GM18499 (cell line): ENCODE measurements around the gene SUPT3H.
A peak's percentile ranks its signal among the peaks of the same experiment; 100 is the strongest.
"Not testable (repeated sequence)": the region's sequence is repeated elsewhere in the genome, so short reads cannot be mapped to it uniquely, and the experiment has no call there.

Source experiments
- ATAC-seq: cut with Tn5 transposase; IDR thresholded peaks from one replicate; pipeline ENCODE4 v1.9.1; 2021; ENCODE audit warnings: moderate number of reproducible peaks; ENCODE audit not compliant: insufficient read depth, unreplicated experiment

Gene SUPT3H

DNA sequence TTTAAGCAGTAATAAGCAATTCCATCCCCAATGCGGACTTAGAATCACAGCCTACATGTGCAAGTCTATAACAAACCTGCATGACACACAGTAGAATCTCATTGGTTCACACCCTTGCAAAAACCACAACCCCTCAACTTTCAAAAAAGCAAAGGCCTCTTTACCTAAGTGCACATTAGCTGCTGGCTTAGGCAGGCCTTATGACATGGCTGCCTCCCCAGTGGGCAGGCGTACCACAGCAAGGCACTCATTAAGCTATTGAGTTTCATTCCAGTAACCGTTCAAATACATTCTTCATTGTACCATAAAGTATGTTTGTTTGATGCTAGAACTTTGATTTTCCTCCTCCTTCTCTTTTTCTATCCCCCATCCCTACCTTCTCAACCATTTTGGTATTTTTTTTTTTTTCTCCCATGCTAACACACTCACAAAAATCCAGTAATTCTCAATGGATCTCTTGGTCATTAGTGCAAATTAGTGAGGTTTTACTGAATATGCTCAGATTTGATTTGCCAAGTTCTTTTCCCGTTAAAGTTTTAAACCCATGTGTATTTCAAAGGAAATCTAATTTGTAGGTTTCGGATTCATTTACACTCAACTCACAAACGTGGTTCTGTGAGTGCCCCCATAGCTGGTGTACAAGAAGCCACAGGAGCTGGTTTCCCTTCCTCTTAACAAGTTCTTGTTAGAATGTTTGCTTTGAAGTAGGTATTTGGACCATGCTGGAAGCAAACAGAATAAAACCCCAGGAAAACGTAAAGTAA lies 510.0 kb downstream of the SUPT3H start:
- peak; percentile 57 for ATAC-seq

DNA sequence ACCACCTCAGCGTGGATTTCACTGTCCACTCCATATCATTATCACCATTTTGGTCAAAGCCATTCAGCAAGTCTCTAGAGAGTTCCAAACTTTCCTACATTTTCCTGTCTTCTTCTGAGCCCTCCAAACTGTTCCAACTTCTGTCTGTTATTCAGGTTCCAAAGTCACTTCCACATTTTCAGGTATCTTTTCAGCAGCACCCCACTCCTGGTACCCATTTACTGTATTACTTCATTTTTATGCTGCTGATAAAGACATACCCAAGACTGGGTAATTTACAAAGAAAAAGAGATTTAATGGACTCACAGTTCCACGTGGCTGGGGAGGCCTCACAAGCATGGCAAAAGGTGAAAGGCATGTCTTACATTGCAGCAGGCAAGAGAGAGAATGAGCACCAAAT lies 512.5 kb downstream of the SUPT3H start:
- ATAC-seq = not testable (repeated sequence)

DNA sequence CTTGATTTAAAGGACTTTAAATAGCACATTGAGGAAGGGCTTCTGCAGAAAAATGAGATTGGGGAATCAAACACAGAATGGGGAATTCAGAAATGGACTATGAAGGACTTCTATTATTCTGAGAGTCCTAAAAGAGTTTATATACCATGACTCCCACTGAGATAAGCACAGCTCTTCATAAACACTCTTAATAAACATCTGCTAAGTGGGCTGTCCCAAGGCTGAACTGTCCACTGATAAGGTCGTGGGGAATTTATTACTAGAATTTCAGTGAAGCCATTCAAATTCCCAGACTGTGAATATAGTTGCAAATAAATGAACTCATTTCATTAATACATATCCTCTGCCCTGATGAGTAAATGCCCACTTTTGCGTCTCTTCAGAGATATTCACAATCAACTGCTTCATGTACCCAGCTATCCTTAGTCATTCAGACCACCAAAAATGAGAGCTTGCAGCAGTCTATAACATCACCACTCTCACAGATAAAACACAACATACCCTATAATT lies 517.8 kb downstream of the SUPT3H start:
- ATAC-seq = no peak

DNA sequence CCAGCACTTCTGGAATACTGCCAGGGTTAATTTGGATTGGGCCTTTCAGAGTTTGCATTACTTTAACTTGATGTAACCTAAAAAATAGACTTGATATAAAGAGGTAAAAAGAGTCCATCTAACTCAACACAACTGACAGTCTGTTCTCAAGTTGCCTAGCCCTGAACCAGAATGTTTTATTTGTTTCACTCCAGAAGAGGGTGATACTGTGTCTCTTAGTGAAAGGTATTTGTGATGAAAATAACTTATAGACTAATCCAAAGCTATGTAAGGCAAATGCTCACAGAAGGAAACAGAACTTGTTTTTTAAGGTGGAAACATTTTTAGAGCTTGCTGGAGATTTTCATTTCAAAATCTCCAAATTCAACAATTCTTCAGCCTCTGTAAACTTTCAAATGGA lies 518.7 kb downstream of the SUPT3H start:
- no peak for ATAC-seq

DNA sequence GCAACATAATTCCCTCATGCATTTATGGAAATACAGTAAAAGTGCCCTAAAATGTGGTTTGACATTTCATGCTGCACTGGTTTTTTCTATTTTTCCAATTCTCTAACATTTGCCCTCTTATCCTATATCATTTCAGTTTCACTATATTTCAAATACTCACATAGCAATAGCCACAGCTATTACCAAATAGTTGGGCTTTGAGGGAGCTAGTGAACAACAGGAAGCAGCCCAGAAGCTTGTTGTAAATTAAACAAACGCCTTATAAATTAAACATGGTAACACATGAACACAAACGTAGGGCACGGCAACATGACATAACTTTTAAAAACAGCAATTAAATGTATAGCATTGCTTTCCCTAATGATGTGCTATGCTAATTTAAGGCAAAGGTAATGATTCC lies 521.3 kb downstream of the SUPT3H start:
- ATAC-seq = no peak

DNA sequence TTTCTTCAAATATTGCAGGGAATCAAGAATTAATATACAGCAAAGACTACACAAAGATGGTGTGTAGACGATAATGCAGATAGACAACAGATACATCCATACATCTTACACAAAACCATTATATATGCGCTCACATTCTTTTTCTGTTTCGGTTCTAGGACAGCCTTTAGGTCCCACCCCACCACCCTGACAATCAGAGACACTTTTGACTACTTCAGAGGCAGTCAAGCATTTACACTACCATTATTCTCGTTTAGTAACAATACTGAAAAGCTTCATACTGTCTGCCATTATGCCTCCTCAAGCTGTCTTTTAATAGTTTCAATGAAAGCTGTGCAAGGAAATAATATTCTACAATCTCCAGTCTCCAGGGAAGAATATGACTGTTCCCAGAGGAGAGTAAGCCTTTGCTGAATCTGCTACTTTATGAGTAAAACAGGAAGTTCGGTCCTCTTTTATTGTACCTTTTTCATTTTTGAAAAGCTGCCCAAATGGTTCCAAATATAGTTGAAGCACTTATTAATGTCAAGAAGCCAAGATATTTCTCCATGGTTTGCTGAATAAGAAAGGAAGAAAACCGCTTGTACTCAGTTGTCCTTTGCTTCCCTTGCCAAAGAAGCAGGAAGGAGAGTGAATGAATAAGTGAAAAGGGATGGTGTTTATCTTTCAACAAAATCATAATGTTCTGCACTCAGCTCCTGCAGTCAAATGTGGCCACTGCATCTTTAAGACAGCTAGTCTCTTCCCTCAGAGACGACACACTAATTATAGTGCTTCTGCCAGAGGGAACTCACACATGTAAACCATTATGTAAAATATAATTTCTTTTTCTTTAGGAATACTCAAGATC lies 521.9 kb downstream of the SUPT3H start:
- ATAC-seq = no peak

DNA sequence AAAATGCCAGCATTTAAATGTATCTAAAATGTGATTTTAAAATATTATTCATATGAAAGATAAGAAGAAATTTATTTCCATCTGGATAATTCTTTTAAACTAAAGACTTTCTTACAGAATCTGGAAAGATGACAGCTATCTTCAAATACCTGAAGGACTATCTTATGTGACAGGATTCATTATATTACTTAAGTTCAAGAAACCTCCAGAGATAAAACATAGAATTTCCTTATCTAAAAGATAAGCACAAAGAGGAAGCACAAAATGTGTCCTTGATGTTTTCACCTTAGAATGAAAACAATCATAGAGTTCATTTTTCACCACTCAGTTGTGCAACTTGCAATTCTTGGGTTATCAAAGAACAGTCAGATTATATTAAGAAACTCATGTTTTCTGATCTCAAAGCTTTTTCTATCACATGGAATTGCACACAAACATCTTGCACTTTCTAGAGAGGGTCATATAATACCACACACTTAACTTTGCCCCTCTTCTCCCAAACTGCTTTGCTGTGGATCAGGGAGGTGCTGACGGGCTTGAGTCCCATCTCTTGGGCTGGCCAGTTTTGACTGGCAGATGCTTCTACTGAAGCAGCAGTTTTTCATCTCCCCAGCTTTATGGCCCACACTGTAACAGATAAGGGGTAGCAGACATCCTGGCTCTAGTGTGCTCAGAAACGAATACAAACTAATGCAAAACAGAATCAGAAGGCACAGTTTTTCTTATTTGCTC lies 522.9 kb downstream of the SUPT3H start:
- ATAC-seq = no peak

DNA sequence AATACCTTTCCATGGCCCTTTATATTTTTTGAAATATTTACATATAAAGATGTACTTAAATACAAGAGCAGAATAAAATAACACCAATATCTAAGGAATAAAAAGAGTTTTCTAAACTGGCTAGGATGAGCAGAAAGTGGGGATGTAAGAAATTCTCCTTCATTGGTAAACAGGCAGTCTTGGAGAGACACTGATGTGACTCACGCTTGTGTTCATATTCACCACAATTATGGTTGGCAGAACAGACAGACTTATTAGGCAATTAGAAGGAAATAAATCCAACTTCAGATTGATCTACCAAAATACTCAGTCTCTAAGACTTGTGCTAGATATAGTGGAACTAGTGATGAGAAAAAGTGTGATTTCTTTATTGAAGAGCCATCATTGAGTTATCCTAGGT lies 526.6 kb downstream of the SUPT3H start:
- ATAC-seq = no peak

DNA sequence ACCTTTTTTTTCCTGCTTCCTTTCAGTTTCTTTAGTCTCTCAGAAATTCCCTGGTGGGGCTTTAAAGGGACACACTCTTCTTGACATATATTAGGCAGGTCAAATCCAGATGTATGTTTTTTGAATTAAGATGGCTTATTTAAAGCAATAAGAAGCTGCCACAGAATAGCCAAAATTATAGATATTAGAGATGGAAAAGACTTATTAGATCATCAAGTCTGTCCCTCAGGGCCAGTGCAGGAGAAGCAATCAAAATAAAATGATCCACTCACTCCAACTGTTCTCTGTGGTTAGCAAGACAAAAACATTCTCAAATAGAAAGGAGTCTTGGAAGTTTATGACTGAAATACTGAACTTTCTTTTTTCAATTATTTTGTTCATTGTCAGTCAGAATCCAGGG lies 527.4 kb downstream of the SUPT3H start:
- ATAC-seq = no peak

DNA sequence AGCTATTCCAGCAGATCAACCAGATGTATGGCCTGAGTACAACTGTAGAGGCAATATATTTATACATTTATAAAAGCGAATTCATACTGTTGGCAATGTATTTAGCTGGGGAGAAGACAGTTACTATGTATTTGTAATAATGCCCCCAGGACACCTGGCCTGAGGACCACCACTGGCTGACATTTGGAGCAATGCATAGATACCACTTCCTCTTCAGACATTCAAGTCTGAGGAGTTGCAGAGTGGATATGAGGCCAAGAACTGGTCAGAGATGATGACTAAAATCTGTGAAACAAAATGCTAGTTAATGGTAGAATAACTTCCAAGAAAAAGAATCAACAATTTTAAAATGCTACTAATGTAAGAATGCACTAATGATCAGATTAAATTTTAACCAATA lies 527.9 kb downstream of the SUPT3H start:
- ATAC-seq = no peak

DNA sequence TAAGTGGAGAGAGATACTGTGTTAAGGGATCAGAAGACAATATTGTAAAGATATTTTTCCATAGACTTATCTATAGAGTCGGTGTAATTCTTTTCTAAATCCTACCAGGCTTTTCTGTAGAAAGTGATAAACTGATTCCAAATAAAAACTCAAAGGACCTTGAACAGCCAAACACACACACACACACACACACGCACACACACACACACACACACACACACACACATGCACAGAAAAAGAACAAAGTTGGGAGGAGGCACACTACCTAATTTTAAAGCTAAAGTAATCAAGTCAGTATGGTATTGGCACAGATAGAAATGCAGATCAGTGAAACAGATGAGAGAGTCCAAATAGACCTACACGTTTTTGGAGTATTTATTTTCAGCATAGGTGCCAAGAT lies 534.0 kb downstream of the SUPT3H start:
- ATAC-seq = no peak

DNA sequence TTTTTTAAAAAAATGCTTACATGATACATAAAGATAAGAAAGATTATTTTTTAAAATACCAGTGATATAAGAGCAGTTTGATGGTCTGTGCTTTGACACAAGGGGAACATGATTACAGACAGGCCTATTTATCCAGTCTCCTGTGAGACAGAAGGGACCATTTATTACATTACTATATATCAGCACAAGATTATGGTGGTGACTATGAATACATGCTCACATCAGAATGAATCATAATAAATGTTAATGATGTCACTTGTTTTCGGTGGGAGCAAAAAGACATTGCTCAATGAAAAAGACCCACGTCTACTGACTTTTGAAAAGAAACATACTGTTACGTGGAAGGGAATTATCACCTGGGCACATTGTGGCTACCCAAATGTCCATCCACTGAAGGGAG lies 535.1 kb downstream of the SUPT3H start:
- no peak for ATAC-seq

DNA sequence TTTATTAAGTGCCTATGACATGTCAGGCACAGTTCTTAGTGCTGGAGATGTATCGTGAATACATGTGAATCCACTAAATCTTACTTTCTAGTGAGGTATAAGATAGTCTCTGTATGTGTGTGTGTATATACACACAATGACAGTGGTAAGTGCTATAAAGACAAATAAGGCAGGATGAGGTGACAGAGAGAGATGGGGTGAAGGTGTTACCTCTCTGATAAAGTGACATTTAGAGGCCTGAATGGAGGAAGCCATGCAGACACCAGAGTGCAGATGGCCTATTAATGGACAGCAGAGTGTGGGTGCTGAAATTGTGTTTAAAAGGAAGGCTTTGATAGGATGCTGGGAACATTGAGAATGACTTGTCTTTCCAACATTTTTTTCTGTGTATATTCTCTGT lies 535.9 kb downstream of the SUPT3H start:
- ATAC-seq = no peak

DNA sequence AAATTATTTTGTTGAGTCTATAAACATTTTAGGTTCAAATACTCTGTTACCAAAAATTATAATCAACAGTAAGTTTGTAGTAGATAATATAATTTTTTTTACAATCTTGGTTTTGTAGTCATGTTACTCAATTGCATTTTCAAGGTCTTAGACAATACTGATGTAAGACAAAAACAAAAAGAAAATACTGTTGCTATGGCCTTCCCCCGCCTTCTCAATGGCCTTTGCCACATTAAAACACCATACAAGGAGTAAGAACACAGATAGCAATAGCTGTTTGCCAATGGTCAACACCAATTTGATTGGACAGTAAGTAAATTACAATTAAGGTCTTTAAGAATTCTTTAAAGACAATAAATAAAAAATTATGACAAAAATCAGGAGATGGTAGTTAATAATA lies 540.0 kb downstream of the SUPT3H start:
- no peak for ATAC-seq

DNA sequence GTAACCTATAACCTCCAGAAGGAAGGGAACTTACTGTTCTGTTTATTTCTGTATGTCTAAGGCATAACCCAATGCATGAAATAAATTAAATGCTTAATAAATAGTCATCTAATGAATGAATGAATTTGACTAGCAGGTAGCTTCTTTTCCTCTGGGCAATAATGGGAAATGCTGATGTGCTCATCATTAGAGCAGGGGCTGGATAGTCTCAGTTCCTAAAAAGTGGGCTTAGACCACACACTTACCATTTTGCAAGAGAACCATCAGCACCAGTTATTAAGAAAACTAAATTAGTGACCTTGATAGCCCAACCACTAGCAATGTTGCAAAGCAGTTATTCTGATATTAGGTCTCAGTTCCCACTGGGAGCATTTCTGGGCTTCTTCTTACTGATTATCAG lies 540.5 kb downstream of the SUPT3H start:
- ATAC-seq = no peak

DNA sequence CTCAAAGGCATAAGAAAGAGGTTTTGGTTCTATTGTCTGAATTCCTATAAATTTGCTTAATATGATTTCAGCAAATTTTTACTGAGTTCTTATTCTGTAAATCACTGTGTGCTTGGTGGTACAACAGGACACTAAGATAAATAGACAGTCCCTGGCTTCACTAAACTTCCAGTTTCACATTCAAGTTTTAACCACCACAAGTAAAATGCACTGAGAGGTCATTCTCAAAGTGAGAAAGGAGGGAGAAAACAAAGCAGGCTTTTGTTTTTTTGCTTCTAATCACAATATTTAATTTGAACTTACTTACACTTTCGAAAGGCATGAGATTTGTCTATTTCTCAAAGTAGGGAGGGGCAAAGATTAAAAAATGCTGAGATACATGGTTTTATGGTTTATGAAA lies 544.5 kb downstream of the SUPT3H start:
- ATAC-seq = peak; percentile 61

DNA sequence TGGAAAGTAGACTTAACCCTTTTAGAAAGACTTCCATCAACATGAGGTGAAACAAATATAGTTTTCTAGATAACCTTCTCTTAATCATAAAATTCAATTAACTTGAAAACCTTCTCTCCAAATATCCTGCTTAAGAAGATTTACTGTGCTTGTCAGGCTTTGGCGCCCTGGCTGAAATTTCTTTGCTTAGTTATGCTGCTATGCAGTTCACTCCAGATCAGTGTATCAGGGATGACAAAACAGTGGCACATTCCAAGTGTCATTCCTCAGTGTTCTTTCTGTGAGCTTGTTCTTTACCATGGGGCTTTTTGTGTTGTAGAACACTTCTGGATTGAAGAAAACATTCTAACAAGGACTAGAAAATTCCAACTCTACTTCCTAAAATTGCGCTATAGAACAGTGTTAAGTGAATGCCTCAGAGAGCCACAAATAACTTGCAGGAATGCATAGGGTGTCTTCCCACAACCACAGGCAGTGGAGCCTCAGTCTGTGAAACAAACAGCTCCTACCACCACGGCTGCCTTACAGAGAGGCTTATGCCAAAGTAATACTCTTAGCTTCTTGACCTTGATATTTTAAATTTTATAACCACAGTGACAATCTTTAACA lies 546.6 kb downstream of the SUPT3H start:
- ATAC-seq = no peak

DNA sequence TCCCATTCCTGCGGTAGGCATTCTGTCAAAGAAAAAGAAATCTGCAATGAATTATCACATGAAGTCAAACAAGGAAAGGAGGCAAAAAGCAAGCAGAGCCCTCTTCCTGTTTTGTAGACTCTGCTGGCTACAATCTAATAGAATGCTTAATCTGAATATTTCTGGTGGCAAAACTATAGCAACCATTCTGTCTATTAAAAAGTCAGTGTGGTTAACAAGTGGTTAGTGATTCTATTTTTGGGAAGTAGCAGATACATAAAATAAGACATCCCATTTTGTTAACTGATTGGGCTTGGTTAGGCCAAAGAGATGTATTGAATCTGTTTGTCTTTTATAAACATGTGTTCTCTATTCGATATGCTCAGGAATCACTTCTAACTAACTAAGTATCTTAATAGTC lies 547.9 kb downstream of the SUPT3H start:
- no peak for ATAC-seq

DNA sequence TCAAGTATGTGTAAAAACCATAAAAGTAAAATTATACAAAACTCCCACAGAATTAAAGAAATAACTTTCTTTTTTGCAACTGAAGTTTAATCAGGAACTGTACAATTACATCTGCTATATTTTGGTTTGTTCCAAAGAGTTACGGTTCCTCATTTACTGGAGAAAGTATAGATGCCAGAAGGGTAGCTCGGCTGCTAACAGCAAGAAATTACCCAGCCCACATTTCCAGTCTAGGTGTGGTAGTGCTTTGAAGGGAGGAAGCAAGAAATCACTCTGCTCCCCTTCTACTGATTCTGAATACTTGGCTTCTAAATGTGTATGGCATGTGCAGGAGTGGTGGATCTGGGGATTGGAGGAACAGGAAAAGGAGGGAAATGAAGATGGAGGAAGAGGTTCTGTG lies 549.0 kb downstream of the SUPT3H start:
- no peak for ATAC-seq

DNA sequence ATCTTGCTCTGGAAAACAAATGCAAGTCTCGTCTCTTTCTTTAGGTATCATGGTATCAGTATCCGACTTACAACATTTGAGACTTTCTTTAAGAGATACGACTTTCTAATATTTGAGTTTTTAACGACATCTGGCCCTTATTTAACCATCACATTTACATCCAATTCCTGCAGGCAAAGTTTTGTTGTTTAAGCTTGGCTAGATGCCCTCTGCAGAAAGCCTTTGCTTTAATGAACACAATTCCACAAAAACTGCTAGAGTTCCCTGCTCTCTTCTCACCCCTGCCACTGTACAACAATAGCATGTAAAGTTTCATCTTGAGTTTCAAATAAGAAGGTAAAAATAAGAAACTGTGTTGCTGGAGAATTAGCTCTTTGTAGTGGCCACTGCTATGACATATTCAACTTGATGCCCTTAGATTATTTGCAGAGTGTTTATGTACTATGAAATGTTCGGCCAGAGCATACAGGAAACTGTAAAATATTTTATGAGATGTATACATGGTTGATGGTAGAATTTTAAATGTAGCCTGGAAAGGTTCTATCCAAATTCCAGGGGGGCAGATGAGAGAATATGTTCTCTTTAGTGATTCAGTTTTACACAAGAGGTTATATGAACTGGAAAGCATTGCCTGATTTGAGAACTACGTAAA lies 551.6 kb downstream of the SUPT3H start:
- ATAC-seq = no peak
